DMS 273 (cell line): ENCODE results near the gene SEC24B.
"Not testable (repeated sequence)": the region's sequence is repeated elsewhere in the genome, so short reads cannot be mapped to it uniquely, and the experiment has no call there.

Experiments
- DNase-seq: peaks from one replicate; lab custom pipeline; 2025; ENCODE audit not compliant: unreplicated experiment; lab: John Stamatoyannopoulos, UW

Gene SEC24B

DNA sequence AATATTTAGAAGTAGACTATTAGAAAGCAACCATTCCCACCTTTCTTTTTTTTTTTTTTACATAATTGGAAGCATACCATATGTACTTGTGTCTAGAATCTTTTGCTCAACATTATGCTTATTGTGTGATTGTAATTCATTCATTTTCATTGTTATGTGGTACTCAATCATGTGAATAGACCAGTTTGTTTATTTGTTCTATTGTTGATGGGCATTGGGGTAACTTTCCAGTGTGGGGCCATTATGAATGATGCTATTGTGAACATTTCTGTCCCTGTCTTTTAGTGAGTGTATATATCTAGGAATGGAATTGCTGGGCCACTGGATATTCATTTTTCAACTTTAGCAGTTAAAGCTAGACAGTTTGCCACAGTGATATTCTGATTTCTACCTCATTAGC, 63.9 kb downstream of the SEC24B start:
- DNase-seq, result no peak

DNA sequence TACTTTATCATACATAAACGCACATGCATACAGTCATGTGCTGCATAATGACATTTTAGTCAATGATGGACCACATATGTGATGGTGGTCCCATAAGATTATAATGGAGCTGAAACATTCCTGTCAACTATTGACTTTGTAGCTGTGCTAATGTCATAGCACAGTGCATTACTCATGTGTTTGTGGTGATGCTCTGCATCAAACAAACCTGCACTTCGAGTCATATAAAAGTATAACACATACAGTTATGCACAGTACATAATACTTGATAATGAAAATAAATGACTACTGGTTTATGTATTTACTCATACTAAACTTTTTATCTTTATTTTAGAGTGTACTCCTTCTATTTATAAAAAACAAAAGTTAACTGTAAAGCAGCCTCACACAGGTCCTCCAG, 65.9 kb downstream of the SEC24B start:
- no peak for DNase-seq

DNA sequence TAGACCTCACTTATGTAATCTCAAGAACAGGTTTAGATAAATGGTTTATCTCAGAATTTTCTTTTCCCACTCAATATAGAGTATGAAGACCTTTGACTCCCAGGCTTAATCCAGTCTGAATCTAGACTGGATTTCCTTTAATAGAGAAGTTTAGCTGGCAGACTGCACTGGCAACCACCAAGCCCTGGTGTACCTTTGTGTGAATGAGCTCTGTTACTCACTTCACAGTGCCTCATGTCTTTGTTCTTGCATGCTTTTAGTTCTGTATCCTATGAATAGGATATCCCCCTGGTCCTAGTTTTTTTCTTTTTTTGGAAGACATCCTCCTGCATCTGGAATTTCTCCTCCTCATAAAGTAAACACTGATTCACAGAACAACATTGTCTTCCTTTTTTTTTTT, 73.3 kb downstream of the SEC24B start:
- DNase-seq, result no peak

DNA sequence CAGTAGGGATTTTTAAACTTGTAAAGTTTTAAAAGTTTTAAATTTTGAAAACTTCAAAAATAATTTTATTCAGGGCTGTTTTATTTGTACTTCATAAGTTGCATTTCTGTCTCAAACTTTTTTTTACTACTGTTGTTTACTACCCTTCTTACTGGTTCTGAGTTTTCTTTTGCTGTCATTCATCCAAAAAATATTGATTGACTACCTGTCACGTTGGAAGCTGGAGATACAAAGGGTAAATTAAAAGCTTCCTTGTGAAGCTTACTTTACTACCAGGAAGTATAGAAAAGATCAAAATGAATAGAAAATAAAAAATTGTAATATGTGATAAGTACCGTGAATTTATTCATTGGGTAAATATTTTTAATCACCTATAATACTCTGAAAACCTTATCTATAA, 77.1 kb downstream of the SEC24B start:
- no peak for DNase-seq

DNA sequence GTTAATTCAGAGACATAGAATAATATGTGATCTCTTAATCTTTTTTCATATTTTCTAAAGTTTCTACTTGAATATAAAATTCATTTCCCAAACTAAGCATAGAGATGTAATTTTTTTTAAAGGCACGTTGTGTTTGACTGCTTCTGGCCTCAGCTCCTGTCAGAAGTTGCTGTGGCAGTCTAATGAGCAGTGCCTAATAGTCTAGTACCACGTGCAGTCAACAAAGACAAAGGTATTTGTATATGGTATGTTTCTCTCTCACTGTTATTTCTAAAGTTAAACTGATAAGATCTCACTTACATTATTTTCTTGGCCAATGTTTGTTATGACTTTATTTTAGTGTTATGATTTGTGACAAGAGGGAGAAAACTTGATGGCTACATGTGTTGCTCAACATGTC, 77.8 kb downstream of the SEC24B start:
- no peak for DNase-seq

DNA sequence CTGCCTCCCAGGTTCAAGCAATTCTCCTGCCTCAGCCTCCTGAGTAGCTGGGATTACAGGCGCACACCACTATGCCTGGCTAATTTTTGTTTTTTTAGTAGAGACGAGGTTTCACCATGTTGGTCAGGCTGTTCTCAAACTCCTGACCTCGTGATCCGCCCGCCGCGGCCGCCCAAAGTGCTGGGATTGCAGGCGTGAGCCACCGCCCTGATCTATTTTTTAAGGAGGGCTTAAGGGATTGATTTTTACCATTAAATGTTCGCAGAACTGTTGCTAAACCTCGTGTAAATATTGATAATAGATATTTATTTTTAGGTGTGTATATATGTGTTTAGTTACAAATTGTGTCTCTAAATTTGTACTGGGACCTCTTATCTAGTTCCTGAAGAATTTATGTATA, 79.8 kb downstream of the SEC24B start:
- DNase-seq, result not testable (repeated sequence)

DNA sequence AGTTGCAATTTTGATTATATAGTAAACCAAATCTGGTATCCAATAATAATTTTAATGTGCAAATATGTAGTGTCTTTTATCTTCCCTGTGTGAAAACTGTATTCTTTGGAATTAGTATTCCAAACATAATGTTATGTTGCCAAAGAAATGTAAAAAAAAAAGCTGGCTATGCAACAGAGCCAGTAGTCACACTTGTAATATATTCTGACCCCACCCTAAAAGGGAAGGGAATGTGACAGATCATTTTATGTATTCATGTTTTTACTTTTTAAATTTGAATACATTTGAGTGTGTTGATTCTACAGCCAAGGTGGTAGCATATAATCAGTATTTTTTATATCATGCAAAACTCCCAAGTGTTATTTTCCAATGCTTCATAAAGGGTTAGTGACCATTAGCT, 98.6 kb downstream of the SEC24B start:
- no peak for DNase-seq

DNA sequence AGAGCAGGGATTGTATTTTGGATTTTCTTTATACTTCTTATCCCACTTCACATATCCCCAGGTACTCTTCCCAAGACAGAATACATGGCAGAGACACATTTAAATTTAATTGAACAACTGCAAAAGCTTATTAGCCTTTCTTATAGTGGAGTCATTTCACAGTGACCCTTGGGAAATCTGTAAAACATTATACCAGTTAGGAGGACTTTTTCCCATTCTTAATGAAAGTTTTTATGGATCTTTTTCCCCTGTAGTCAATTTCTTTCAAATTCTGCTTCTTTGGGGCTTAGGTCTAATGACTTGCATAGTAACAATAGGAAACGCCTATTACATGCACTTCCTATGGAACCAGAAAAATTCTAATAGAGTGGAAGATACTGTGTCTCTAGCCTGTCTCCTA, 111.8 kb downstream of the SEC24B start:
- no peak for DNase-seq

DNA sequence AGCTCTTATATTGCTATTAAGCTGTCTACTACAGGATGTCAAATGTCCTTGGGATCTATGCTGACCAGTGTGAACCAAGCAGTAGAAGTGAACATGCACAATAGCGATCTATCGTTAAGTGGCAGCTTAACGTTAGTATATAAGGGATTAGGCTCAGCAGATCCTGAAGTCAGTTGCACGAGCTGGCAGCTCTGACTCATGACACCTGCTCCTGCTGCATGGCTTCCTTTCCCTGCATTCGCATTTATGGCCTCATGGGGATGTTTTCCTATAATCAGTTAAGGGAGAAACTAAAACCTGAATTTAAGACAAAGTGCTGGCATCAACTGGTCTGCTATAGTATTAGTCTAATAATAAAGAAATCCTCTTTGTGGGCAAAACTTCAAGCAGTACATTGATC, 113.8 kb downstream of the SEC24B start:
- no peak for DNase-seq

DNA sequence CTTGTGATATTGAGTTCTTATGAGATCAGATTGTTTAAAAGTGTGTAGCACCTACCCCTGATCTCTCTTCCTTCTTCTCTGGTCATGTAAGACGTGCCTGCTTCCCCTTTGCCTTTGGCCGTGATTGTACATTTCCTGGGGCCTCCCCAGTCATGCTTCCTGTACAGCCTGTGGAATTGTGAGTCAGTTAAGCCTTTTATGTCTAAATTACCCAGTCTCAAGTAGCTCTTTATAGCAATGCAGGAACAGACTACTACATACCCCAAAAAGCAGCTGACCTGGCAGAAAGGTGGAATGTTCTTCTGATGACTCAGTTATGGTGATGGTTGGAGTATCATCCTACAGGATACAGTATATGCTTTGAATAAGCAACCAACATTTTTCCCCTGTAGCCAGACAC, 115.0 kb downstream of the SEC24B start:
- no peak for DNase-seq

DNA sequence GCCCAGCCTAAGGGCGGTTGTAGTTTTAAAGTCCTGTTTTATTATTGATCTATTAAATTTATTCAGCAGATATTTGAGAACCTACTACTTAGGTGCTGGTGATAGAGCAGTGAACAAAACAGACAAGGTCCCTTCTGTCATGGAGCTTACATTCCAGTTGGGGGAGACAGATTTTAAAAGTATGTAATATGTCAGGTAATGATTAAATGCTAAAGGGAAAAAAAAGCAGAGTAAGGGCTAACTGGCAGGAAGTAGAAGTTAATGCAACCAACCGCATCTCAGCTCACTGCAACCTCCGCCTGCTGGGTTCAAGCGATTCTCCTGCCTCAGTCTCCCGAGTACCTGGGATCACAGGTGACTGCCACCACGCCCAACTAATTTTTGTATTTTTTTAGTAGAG, 118.6 kb downstream of the SEC24B start:
- no peak for DNase-seq

DNA sequence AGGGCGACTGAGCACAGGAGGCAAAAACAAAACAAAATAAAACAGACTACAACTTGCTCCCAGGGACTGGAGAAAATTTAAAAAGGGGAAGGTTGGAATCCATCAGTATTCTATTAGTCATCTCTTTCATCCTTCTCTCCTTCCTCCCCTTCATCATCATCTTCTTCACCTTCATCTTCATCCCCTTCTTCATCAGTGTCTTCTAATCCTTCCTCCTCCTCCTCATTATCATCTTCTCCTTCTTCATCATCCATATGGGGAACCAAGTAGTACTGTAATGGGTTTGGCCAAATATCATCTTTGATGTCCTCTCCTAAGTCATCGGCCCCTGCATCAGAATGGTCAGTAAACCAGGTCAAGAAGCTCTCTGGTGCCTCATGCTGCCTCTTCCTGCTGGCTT, 119.5 kb downstream of the SEC24B start:
- no peak for DNase-seq

DNA sequence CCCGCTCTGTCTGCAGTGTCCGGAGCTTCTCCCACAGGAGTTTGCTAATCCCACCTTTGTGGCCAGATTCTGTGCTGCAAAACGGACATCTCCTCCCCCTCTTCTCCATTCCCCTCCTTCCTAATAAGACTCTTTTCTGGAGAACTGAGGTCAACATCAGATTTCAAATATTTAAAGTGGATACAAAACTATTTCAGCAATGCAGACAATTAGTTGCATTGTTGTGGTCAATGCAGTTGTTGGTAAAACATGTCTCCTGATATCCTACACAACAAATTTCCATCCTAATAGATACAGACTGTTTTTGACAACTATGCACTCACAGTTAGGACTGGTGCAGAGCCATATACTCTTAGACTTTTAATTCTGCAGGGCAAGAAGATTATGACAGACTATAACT, 121.4 kb downstream of the SEC24B start:
- no peak for DNase-seq

DNA sequence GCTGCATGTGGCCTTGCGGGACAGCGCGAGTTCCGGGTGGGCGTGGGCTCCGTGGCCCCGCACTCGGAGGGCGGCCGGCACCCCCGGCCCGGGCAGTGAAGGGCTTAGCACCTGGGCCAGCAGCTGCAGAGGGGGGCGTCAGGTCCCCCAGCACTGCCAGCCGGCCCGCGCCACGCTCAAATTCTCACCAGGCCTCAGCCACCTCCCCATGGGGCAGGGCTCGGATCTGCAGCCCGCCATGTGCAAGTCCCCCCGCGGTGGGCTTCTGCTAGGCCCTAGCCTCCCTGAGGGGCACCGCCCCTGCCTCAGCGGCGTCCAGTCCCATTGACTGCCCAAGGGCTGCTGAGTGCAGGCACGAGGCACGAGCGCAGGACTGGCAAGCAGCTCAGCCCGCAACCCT, 123.8 kb downstream of the SEC24B start:
- no peak for DNase-seq

DNA sequence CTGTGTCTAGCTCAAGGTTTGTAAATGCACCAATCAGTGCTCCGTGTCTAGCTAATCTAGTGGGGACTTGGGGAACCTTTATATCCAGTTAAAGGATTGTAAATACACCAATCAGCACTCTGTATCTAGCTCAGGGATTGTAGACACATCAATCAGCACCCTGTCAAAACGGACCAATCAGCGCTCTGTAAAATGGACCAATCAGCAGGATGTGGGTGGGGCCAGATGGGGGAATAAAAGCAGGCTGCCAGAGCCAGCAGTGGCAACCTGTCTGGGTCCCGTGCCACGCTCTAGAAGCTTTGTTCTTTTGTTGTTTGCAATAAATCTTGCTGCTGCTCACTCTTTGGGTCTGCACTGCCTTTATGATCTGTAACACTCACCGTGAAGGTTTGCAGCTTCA, 124.5 kb downstream of the SEC24B start:
- DNase-seq, result peak; percentile 4

DNA sequence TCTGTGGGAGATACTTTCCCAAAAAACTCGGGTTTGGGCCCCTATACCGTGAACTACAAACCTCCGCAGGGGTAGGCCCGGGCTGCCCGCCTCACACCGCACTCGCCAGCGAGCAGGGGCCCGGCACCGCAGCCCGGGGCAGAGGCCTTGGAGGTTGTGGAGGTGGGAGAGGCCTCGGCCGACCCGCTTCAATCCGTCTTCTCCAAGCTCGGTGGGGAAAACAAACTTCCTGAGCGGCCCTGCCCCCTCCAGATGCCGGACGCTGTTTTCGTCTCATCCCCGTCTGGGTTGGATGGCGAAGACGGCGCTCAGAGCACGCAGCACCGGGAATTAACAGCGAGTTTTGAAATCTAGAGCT, 126.0 kb downstream of the SEC24B start:
- DNase-seq, result peak; percentile 66

DNA sequence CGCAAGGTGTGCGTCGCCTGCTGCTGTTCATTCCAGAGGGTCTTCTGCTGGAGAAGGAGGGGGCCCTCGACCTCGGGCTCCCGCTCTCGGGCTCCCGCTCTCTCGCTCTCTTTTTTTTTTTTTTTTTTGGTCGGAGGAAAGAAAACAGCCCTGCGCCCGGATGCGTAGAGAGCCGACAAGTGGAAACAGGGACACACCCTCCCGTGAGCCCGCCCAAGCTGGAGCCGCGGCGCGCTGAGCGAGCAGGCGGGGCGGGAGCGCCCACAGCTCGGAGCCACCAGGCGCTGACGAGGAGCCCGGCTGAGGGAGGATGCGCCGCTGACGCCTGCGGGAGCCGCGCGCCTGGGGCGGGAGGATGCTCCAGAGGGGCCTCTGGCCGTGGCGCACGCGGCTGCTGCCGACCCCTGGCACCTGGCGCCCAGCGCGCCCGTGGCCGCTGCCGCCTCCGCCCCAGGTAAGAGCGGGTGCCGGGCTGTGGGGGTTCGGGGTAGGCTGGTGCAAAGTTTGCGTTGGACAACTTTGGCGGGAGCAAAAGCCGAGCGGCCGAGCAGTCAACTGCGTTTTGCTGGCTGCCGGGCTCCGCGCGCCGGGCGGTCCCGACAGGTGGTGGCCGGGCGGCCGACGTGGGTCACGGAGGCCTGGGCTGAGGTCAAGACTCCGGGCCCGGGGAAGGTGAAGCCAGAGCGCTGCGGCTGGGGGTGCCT, 126.5 kb downstream of the SEC24B start, which contains the start of gene MCUB:
Gene MCUB, plus strand, starts transcription at position 264 of the 704 bp plus-strand sequence. Its CDS starts 92 bp downstream, at position 356.
- peak; percentile 92 for DNase-seq

DNA sequence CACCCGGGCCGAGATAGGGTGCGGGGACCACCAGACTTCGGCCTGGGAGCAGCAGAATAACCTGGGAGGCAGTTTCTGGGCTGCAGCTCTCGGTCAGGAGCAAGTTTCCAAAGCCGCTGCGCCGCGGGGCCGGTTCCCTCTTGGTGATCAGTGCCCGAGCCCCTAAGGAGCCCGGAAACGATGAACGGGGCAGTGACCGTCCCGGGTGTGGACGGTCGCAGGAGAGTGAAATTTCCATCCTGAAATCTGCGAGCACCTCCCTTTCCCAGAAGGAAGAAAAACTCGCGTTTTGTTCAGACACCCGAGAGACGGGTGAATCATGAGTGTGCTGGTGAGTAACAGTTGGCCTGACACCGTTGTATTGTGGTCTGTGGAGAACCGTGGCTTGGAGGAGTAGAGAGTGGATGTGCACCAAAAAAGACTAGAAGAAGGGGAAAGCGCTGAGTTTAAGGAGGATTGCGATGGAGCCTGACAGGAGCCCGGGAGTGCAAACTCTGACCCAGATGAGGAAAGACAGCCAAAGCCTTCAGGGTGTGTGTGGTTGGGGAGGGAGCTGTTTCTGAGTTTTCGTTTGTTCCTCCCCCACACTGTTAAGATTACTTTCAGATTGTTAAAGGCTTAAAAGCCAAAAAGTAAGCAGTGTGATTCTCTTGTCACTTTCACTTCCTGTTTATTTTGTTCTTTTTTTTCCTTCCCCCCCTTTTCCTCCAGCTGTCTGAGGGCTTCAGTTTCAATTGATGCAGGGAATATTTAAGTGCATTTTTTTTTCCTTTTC, 127.3 kb downstream of the SEC24B start:
- DNase-seq, result peak; percentile 59

DNA sequence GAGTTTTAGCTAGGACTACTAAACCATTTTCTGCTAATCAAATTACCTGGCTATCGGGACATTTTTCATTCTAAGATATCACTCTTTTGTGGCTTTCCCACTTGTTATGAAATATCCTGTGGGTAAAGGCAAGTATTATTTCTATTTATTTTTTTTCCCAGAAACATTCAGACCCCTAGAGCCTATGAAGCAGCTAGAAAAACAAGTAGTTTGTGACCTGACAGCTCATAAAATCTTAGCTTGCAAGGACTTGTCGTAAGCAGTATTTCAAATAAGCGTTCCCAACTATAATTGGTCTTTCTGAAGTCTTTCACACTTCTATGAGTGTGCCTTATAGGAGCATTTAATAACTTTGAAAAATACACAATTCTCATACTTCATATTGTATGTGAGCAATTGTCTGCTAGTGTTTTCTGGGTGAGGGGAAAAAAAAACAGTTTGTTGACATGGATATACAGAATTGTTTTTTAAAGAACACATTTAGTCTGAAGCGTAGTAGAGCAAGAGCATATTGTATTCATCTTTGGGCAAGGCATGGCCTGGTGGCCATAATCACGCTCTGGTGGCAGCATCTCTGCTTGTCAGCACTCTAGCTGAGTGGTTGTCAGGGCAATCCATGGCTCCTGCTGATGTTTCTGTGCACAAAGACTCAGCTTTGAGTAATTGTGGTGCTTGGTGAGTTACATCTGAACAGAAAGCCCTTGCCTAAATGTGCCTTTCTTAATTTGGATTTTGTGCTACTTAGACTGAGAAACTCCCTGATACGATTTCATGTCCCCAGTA, 129.0 kb downstream of the SEC24B start:
- DNase-seq, result peak; percentile 1

DNA sequence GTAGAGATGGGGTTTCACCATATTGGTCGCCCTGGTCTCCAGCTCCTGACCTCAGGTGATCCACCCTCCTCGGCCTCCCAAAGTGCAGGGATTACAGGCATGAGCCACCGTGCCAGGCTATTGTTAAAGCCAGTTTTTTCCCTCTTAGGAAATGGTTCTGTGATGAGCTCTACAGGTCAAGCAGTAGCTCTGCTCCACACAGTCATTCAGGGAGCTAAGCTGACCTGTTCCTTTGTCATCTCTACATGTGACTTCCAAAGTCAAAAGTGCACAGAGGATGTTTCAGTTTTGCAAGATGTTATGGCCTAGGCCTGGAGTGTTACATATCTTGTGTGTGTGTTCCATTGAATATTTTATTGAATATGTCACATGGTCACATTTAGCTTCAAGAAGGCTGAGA, 137.9 kb downstream of the SEC24B start:
- DNase-seq, result no peak

DNA sequence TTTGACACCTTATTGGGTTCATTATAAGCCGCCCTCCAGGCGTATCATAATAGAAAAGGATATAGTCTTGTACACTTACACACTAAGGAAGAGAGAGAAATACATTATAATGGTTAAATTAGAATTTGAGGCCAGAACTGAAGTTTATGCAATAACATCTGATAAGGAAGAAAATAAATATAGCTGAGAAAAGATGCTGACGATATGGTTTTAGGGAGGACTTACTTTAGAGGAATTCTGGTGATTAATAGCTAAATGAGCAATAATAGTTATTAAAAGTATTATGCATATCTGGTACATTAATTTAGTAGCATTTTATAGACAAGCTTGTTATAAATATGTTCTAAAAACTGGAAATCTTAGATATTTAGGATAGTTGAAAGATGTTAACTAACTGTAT, 138.5 kb downstream of the SEC24B start:
- no peak for DNase-seq

DNA sequence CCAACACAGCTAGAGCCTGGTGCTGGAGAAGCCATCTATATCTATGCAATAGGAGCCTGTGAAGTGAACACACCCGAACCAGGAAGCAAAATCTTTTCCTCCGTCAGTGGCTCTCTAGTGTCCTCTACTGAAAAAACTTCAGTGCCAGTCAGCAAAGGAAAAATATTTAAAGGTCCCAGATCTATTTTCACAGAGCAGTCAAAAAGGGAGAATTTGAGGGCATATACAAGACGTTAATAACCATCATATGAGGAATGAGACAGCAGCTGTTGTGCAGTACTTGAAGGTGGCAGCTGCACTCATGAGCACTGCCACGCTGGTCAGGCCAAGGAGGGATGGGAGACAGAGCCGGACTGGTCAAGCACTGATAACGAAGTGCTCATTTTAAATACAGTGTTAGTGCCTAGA, 140.8 kb downstream of the SEC24B start:
- DNase-seq, result peak; percentile 57
